NCI-H2107 treated with DMSO at 0.1 percent for 48 hours (cell line): ENCODE measurements around the gene ZNF594.
A peak's percentile ranks its signal among the peaks of the same experiment; 100 is the strongest.
"Not testable (repeated sequence)": the region's sequence is repeated elsewhere in the genome, so short reads cannot be mapped to it uniquely, and the experiment has no call there.

Experiments used
- DNase-seq: peaks from one replicate; lab custom pipeline; 2025; ENCODE audit not compliant: unreplicated experiment; lab: John Stamatoyannopoulos, UW

The ZNF594 gene

GRCh38 chr17:5191541-5192417 is at the start of gene ZNF594:
Gene ZNF594, minus strand, starts transcription at chr17:5191868. Its CDS starts 7,612 bp downstream, at chr17:5184256.
- peak; percentile 30 for DNase-seq

GRCh38 chr17:5239769-5240168 is 48.1 kb upstream of the ZNF594 start:
- DNase-seq = not testable (repeated sequence)

GRCh38 chr17:5238333-5238732 is 46.7 kb upstream of the ZNF594 start:
- DNase-seq = no peak

DNA sequence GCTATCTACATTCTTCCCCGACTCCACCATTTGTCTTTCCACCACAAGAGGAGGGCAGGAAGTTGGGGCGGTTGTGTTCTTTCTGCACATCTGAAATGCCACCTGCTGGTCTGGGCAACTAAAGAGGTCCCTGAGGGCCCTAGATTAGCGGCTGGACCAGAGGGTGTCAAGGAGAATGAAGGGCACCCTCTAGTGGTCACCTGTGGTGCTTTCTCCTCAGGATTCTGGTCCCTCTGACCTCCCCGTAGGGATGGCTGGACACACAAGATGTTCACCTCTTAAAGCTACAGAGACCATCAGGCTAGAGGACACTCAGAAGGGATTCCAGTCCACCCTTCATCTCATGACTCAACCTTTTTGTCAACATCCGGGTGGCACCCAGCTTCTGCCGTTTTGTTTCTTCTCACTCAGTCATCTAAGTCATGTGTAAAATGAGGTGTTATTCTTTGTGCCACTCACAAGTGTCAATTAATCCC is 45.9 kb upstream of the ZNF594 start:
- no peak for DNase-seq

DNA sequence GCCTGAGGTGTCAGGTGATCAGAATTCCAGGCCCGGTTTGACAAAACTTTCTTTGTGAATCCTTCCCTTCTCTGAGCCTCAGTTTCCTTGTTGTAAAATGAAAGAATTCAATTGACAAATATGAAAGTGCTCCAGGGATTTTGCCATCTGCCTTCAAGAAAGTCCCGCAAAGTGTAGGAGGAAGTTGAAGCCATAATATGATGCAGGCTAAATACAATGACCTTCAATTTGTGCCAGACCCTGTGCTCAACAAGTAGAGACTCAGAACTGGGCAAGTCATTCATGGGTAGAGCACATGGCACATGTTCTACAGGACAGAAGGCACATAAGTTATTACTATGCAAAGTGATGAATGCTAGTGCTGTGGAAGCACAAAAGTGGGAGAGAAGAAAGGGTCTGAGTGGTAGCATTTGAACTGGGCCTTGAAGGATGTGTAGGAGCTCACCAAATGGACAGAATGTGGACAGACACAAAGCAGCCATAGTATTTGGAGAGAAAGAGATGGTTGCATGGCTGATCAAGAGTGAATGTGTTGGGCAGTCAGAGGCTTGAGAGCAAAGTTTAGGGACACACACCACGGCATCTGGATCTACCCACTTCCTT is 45.4 kb upstream of the ZNF594 start:
- no peak for DNase-seq

DNA sequence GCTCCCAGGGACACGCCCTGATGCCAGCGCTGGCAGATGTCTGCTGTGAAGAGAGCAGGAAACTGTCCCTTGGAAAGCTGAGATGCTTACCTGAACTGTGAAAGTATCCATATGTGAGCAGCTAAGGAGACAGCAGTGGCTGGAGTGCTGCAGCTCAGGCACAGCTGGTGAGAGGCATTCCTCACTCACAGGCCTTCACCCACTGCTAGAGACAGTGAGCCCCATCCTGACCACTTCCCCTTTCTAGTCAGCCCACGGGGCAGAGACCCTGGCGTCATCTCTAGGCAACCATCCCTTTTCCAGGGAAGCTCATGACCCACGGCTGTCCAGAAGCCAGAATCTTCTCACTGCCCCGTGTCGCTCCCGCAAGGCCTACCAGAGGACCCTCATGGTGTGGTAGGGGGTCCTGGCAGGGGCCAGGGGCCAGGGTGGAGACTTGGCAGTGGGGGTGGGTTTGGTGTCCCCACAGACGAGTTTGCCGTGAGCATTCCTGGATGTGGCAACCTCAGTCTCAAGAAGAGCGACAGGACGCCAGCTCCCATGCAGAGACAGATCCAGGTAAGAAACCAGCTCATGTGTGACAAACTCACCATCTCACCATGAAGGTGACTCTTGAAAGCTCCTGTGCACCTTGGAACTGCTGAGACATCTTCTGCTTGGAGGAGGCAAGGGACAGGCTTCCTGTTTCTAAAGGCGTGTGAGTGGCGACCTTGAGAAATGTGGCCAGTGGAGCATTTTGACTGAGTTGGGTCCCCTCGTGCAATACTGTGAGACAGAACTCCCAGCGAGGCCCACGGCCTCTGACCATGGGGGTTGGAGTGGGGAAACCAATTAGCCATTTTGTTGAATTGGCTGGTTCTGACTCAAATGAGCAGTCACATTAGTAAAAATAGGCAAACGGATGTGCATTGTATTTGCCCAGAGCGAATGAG is 43.2 kb upstream of the ZNF594 start, which contains the start of gene SCIMP:
Gene SCIMP, minus strand, starts transcription at position 216 of the 932 bp plus-strand sequence. Its CDS starts 105 bp downstream, at position 111.
- no peak for DNase-seq

DNA sequence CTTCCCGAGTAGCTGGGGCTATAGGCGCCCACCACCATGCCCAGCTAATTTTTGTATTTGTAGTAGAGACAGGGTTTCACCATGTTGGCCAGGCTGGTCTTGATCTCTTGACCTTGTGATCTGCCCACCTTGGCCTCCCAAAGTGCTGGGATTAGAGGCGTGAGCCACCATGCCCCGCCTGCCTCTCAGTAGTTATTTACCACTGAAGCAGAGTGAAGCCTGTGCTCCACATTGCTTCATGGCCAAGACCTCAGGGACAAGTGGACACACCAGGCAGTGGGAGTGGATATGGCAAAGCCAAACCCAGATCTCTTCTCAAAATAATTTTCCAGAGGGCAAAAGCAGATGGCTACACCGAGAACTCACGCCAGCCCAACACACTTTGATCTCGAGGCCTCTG is 41.8 kb upstream of the ZNF594 start:
- not testable (repeated sequence) for DNase-seq

DNA sequence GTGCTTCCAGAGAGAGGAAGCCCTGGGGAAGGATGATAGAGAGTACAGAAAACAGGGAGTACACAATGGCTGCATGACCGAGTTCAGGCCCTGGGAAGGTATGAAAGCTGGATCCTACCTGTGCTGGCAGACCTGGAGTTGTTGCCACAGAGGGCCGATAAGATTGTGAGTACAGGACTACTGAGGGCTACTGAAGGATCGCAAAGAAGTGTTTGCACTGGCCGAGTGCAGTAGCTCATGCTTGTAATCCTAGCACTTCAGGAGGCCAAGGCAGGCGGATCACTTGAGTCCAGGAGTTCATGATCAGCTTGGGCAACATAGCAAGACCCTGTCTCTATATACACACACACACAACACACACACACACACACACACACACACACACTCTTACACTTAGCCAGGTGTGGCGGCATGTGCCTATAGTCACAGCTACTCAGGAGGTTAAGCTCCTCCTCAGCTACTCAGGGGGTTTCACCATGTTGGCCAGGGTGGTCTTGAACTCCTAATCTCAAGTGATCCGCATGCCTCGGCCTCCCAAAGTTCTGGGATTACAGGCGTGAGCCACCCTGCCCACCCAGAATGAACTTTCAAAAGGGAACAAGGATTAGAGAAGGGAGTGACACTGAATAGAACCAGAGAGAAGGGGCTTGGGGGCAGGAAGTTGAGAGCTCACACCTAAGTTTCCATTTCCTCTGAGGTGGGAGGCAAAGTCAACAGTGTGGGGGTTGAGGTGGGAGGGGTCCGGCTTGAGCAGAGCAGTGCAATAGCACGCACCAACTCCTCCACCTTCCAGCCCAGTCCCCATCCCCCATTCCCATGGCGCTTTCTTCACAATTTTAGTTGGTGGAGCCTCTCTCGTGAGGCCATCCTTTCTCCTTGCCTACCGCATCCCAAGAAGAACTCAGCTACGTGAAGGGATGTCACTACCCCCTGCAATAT is 35.5 kb upstream of the ZNF594 start:
- DNase-seq = no peak

GRCh38 chr17:5225668-5226457 is 34.2 kb upstream of the ZNF594 start:
- no peak for DNase-seq

DNA sequence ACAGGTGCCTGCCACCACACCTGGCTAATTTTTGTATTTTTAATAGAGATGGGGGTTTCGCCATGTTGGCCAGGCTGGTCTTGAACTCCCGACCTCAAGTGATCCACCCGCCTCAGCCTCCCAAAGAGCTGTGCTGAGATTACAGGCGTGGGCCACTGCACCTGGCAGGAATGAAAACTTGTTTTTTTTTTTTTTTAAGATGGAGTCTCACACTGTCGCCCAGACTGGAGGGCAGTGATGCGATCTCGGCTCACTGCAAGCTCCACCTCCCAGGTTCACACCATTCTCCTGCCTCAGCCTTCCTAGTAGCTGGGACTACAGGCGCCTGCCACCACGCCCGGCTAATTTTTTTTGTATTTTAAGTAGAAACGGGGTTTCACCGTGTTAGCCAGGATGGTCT is 30.2 kb upstream of the ZNF594 start:
- not testable (repeated sequence) for DNase-seq

- DNase-seq = no peak
Observed at GRCh38 chr17:5220074-5220473, 28.4 kb upstream of the ZNF594 start.

DNA sequence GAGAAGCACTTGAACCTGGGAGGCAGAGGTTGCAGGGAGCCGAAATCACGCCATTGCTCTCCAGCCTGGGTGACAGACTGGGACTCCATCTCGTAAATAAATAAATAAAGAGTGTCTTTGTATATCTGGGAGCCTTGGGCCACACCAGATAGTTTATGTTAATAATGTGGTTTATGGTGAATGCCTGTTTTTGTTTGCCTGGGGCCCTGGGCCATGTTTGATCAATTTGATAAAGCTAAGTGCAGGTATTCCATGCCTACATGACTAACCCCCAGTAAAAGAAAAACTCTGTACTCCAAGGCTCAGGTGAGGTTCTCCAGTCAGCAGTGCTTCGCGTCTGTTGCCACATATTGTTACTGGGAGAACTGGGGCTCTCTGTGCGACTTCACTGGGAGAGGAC is 27.9 kb upstream of the ZNF594 start:
- no peak for DNase-seq

DNA sequence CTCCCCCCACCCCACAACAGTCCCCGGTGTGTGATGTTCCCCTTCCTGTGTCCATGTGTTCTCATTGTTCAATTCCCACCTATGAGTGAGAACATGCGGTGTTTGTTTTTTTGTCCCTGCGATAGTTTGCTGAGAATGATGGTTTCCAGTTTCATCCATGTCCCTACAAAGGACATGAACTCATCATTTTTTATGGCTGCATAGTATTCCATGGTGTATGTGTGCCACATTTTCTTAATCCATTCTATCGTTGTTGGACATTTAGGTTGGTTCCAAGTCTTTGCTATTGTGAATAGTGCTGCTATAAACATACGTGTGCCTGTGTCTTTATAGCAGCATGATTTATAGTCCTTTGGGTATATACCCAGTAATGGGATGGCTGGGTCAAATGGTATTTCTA is 25.9 kb upstream of the ZNF594 start:
- DNase-seq = not testable (repeated sequence)

- no peak for DNase-seq
Observed at GRCh38 chr17:5211458-5211857, 19.8 kb upstream of the ZNF594 start.

GRCh38 chr17:5210614-5211252 is 19.1 kb upstream of the ZNF594 start:
- no peak for DNase-seq

DNA sequence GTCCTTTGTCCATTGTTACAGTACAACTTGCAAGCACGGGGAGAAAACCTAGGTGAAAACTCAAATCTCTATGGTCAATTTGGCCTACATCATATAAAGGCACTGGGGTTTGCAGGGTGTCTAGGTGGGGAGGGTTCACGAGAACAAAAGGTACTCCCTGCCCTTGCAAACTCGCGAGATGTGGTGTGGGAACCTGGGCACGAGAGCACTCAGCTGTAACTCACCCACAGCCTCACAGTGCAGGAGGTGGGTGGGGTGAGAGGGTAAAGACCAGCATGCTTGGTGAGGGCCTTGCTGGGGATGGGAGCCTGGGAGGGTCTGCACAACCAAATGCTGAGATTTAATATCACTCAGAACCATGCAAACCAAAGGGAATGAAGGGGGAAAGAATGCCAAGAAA is 18.4 kb upstream of the ZNF594 start:
- DNase-seq = no peak

- DNase-seq = no peak
Observed at GRCh38 chr17:5209396-5209795, 17.7 kb upstream of the ZNF594 start.

GRCh38 chr17:5203908-5204294 is 12.2 kb upstream of the ZNF594 start:
- DNase-seq = no peak
